DND-41 (cell line): ENCODE results near the gene KIF11.

Experiments
- ATAC-seq: fragments of 200-7000 bp; cut with Tn5 transposase; 3 replicates; pipeline ENCODE4 v1.9.1; 2021; ENCODE audit warnings: low read depth; ENCODE audit not compliant: insufficient read depth
- DNase-seq: peaks from one replicate; pipeline ENCODE4 v3.0.0-alpha.2; 2020
- H2AFZ ChIP-seq: 2 replicates; pipeline ENCODE4 v1.6.0; 2012; ENCODE audit warnings: low read depth, low read length
- H3K27ac ChIP-seq: 2 replicates; pipeline ENCODE4 v1.5.1; 2012; ENCODE audit warnings: low read length, inconsistent platforms
- H3K27me3 ChIP-seq: fragments of 200-600 bp; sonication (generic); 2 replicates; pipeline ENCODE4 v1.6.0; 2012; ENCODE audit warnings: low read length, mild to moderate bottlenecking, inconsistent platforms; ENCODE audit not compliant: insufficient read depth, poor library complexity
- H3K36me3 ChIP-seq: 2 replicates; pipeline ENCODE4 v1.5.1; 2012; ENCODE audit warnings: low read length, inconsistent platforms; ENCODE audit not compliant: insufficient read depth
- H3K4me1 ChIP-seq: 2 replicates; pipeline ENCODE4 v1.5.1; 2012; ENCODE audit warnings: mild to moderate bottlenecking, low read length; ENCODE audit not compliant: insufficient read depth
- H3K4me2 ChIP-seq: 2 replicates; pipeline ENCODE4 v1.6.0; 2012; ENCODE audit warnings: mild to moderate bottlenecking, moderate library complexity, low read length, inconsistent platforms; ENCODE audit not compliant: insufficient read depth
- H3K4me3 ChIP-seq, 2 experiments: fragments of 200-600 bp in 1 of 2; shearing (Covaris generic) in 1 of 2; 2 replicates each; pipeline ENCODE4 v1.5.1; 2012 to 2016; ENCODE audit warnings: inconsistent platforms in 2 of 2, low read length in 2 of 2, mild to moderate bottlenecking in 2 of 2, low read depth in 1 of 2, moderate library complexity in 1 of 2
- H3K79me2 ChIP-seq: 2 replicates; pipeline ENCODE4 v1.6.0; 2012; ENCODE audit warnings: low read length, inconsistent platforms; ENCODE audit not compliant: insufficient read depth
- H3K9ac ChIP-seq: 2 replicates; pipeline ENCODE4 v1.6.0; 2012; ENCODE audit warnings: low read depth, mild to moderate bottlenecking, inconsistent platforms, low read length, moderate library complexity
- H3K9me3 ChIP-seq: 2 replicates; pipeline ENCODE4 v1.5.1; 2012; ENCODE audit warnings: low read length, moderate library complexity, mild to moderate bottlenecking, inconsistent platforms; ENCODE audit not compliant: insufficient read depth, severe bottlenecking
- H4K20me1 ChIP-seq: 2 replicates; pipeline ENCODE4 v1.6.0; 2012; ENCODE audit warnings: low read length; ENCODE audit not compliant: insufficient read depth
- CTCF ChIP-seq: IDR thresholded peaks from 2 replicates; pipeline ENCODE4 v1.5.1; 2012; ENCODE audit warnings: borderline replicate concordance, low read length, moderate library complexity, mild to moderate bottlenecking; ENCODE audit not compliant: poor library complexity, severe bottlenecking; ENCODE audit errors: extremely low read depth
- EZH2 ChIP-seq: IDR thresholded peaks from 3 replicates; pipeline ENCODE4 v1.6.1; 2012; ENCODE audit warnings: borderline replicate concordance, low read depth, mild to moderate bottlenecking, moderate library complexity, low read length, inconsistent platforms; ENCODE audit not compliant: severe bottlenecking

Gene KIF11

GRCh38 chr10:92688927-92689662 is 96.2 kb downstream of the KIF11 start:
- Histone ChIP-seq H2AFZ (peak overlapping the region; percentile 45), H4K20me1 (no peaks in the 10 kb centered on the region), H3K27ac (no peak overlapping the region), H3K4me3 (peak overlapping the region; percentile 19 to 57; a peak in 3 of 4 replicates), H3K27me3 (peaks cover 22% of the 10 kb centered on the region), H3K79me2 (no peaks in the 10 kb centered on the region), H3K9ac (peak overlapping the region; percentile 55), H3K36me3 (no peaks in the 10 kb centered on the region), H3K4me2 (peak overlapping the region; percentile 79), H3K9me3 (no peaks in the 10 kb centered on the region), H3K4me1 (peaks cover 27% of the 10 kb centered on the region)
- TF ChIP-seq CTCF = no peak
- peak; percentile 29 for TF ChIP-seq EZH2
- ATAC-seq (no peak; the same call in 2 of the 3 replicates), DNase-seq (no peak)

- Histone ChIP-seq H3K27me3 (peaks cover 22% of the 10 kb centered on the region), H2AFZ (peak within 1 kb of the TSS; percentile 70), H4K20me1 (no peaks in the 10 kb centered on the region), H3K79me2 (no peaks in the 10 kb centered on the region), H3K9me3 (no peaks in the 10 kb centered on the region), H3K4me2 (peak within 1 kb of the TSS; percentile 79), H3K4me3 (peak within 1 kb of the TSS; percentile 36 to 57; a peak in 3 of 4 replicates), H3K9ac (peak within 1 kb of the TSS; percentile 55), H3K36me3 (no peaks in the 10 kb centered on the region), H3K4me1 (peaks cover 27% of the 10 kb centered on the region), H3K27ac (no peak within 1 kb of the TSS)
- ATAC-seq = peak; percentile 83
- DNase-seq = peak; percentile 50
- no peak for TF ChIP-seq CTCF
- TF ChIP-seq EZH2 = no peak
These were observed 96.8 kb downstream of the KIF11 start, which contains the start of gene HHEX for GRCh38 chr10:92689663-92690210. Gene HHEX, plus strand, starts transcription at chr10:92689955. Its CDS starts 32 bp downstream, at chr10:92689987.

GRCh38 chr10:92690211-92690914 is 97.4 kb downstream of the KIF11 start:
- peak overlapping the region; percentile 70 for H2AFZ ChIP-seq

More at GRCh38 chr10:92690211-92690914, 97.4 kb downstream of the KIF11 start:
- Histone ChIP-seq H3K4me1 (peaks cover 27% of the 10 kb centered on the region), H3K27me3 (peaks cover 22% of the 10 kb centered on the region), H3K9ac (peak overlapping the region; percentile 55), H3K27ac (no peak overlapping the region), H3K4me2 (peak overlapping the region; percentile 79), H3K9me3 (no peaks in the 10 kb centered on the region), H3K79me2 (no peaks in the 10 kb centered on the region), H4K20me1 (no peaks in the 10 kb centered on the region), H3K4me3 (peak overlapping the region; percentile 36 to 57; a peak in 3 of 4 replicates), H3K36me3 (no peaks in the 10 kb centered on the region)
- peak; percentile 43 for ATAC-seq
- peak; percentile 34 for DNase-seq
- TF ChIP-seq EZH2 (peak; percentile 84), CTCF (no peak)
